GM18505 (cell line): Measurements from ENCODE around the gene AGRP.

Experiments used
- ATAC-seq: cut with Tn5 transposase; IDR thresholded peaks from one replicate; pipeline ENCODE4 v1.9.1; 2021; ENCODE audit not compliant: unreplicated experiment
- POLR2A ChIP-seq: IDR thresholded peaks from 4 replicates; pipeline ENCODE4 v1.6.1; 2011; ENCODE audit warnings: borderline replicate concordance; ENCODE audit not compliant: insufficient read depth, insufficient read length; ENCODE audit errors: extremely low read depth

Gene AGRP

GRCh38 chr16:67464565-67464964, 18.8 kb downstream of the AGRP start:
- ATAC-seq = no peak
- no peak for TF ChIP-seq POLR2A

- no peak for ATAC-seq
- no peak for TF ChIP-seq POLR2A
Measured at GRCh38 chr16:67463691-67464090, 19.7 kb downstream of the AGRP start.

- ATAC-seq = no peak
- no peak for TF ChIP-seq POLR2A
Measured at GRCh38 chr16:67463059-67463458, 20.3 kb downstream of the AGRP start.

GRCh38 chr16:67462279-67462655, 21.1 kb downstream of the AGRP start:
- ATAC-seq = no peak
- TF ChIP-seq POLR2A = no peak

GRCh38 chr16:67461600-67462278, 21.6 kb downstream of the AGRP start:
- ATAC-seq = no peak
- no peak for TF ChIP-seq POLR2A

- no peak for ATAC-seq
Measured at GRCh38 chr16:67460961-67461360, 22.4 kb downstream of the AGRP start.

GRCh38 chr16:67460168-67460567, 23.2 kb downstream of the AGRP start:
- no peak for TF ChIP-seq POLR2A
- ATAC-seq = no peak

More at GRCh38 chr16:67460961-67461360, 22.4 kb downstream of the AGRP start:
- no peak for TF ChIP-seq POLR2A

GRCh38 chr16:67459861-67460150, 23.5 kb downstream of the AGRP start:
- ATAC-seq = no peak
- TF ChIP-seq POLR2A = no peak

GRCh38 chr16:67459066-67459860, 24.1 kb downstream of the AGRP start:
- TF ChIP-seq POLR2A = no peak
- no peak for ATAC-seq

GRCh38 chr16:67458121-67458641, 25.2 kb downstream of the AGRP start:
- TF ChIP-seq POLR2A = no peak
- no peak for ATAC-seq

GRCh38 chr16:67457611-67458010, 25.7 kb downstream of the AGRP start:
- TF ChIP-seq POLR2A = no peak
- ATAC-seq = no peak

GRCh38 chr16:67456391-67457081, 26.8 kb downstream of the AGRP start:
- TF ChIP-seq POLR2A = no peak
- no peak for ATAC-seq

GRCh38 chr16:67454852-67455251, 28.5 kb downstream of the AGRP start:
- no peak for ATAC-seq
- no peak for TF ChIP-seq POLR2A
